B cell (primary cell): Measurements from ENCODE around the gene RNASE12.
"Not testable (repeated sequence)": the region's sequence is repeated elsewhere in the genome, so short reads cannot be mapped to it uniquely, and the experiment has no call there.

Experiments used
- EZH2 ChIP-seq: IDR thresholded peaks from 2 replicates; pipeline ENCODE4 v1.6.1; 2012; ENCODE audit warnings: borderline replicate concordance, low read depth, mild to moderate bottlenecking, moderate library complexity, low read length; ENCODE audit not compliant: insufficient read depth, poor library complexity, severe bottlenecking
- TF ChIP-seq, protein P1 (sequence below): fragments of 200-600 bp; IDR thresholded peaks from one replicate; pipeline ENCODE4 v1.8.0; 2022; ENCODE audit warnings: antibody characterized with exemption, mild to moderate bottlenecking

DNA sequence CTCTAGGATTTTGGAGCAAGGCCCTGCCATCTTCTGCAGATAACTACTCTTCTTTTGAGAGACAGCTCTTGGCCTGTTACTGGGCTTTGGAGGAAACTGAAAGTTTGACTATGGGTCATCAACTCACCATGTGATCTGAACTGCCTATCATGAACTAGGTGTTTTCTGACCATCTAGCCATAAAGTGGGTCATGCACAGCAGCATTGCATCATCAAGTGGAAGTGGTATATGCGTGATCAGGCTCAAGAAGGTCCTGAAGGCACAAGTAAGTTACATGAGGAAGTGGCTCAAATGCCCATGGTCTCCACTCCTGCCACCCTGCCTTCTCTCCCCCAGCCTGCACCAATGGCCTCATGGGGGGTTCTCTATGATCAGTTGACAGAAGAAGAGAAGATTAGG lies 20.5 kb downstream of the RNASE12 start:
- TF ChIP-seq, protein P1, sequence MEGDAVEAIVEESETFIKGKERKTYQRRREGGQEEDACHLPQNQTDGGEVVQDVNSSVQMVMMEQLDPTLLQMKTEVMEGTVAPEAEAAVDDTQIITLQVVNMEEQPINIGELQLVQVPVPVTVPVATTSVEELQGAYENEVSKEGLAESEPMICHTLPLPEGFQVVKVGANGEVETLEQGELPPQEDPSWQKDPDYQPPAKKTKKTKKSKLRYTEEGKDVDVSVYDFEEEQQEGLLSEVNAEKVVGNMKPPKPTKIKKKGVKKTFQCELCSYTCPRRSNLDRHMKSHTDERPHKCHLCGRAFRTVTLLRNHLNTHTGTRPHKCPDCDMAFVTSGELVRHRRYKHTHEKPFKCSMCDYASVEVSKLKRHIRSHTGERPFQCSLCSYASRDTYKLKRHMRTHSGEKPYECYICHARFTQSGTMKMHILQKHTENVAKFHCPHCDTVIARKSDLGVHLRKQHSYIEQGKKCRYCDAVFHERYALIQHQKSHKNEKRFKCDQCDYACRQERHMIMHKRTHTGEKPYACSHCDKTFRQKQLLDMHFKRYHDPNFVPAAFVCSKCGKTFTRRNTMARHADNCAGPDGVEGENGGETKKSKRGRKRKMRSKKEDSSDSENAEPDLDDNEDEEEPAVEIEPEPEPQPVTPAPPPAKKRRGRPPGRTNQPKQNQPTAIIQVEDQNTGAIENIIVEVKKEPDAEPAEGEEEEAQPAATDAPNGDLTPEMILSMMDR = not testable (repeated sequence)
- not testable (repeated sequence) for TF ChIP-seq EZH2
